BJ (cell line): Measurements from ENCODE around the gene DNAH7. TPM values are rescaled to one million over a fixed set of nuclear protein-coding genes. Genes with fewer than 3 reads are reported as not detected.

Source experiments
- CTCF ChIA-PET: fragments of 350-600 bp; formaldehyde crosslinking; extraction: SDS; loops from one replicate; lab custom pipeline; 2021; ENCODE audit warnings: antibody characterized with exemption, inconsistent platforms; lab: Yijun Ruan, JAX
- POLR2A ChIA-PET: fragments of 300-600 bp; sonication (Branson Sonifier 250); formaldehyde crosslinking; extraction: SDS; loops from one replicate; lab custom pipeline; 2021; ENCODE audit warnings: antibody characterized with exemption; lab: Charles Lee
- DNase-seq: peaks from one replicate; pipeline ENCODE4 v3.0.0-alpha.2; 2011; ENCODE audit warnings: low read depth
- H3K27me3 ChIP-seq: 2 replicates; pipeline ENCODE4 v1.6.0; 2011; ENCODE audit warnings: low read length; ENCODE audit not compliant: control insufficient read depth, insufficient read depth
- H3K36me3 ChIP-seq: 2 replicates; pipeline ENCODE4 v1.5.1; 2011; ENCODE audit warnings: low read length; ENCODE audit not compliant: control insufficient read depth, insufficient read depth
- H3K4me3 ChIP-seq: 2 replicates; pipeline ENCODE4 v1.5.1; 2011; ENCODE audit warnings: low read depth, mild to moderate bottlenecking, control low read depth, low read length
- CTCF ChIP-seq: IDR thresholded peaks from 2 replicates; pipeline ENCODE4 v1.5.1; 2011; ENCODE audit warnings: low read depth, mild to moderate bottlenecking, control low read depth, inconsistent platforms, low read length, moderate library complexity; ENCODE audit not compliant: insufficient read depth
- polyA plus RNA-seq: library from polyadenylated mRNA; depleted of rRNA; stranded (reverse); fragments of >200 nt; gene quantifications from 2 replicates; pipeline ENCODE4 v1.2.3, GENCODE V29; 2011

Gene DNAH7
- polyA plus RNA-seq, 1 experiment: 0.15 TPM

- Histone ChIP-seq H3K4me3 (no peak overlapping the region), H3K27me3 (no peaks in the 10 kb centered on the region), H3K36me3 (no peaks in the 10 kb centered on the region)
- no peak for DNase-seq
- ChIA-PET POLR2A (no interaction called here), CTCF (interaction anchor here (1.0 kb wide), 1 partner anchor 15 kb away, joined by 3 read pairs; no protein-coding TSS in a partner anchor)
- no peak for TF ChIP-seq CTCF
These were observed 82.9 kb downstream of the DNAH7 start for GRCh38 chr2:195985741-195986140.

- DNase-seq: no peak
- CTCF ChIA-PET: interaction anchor here (1.0 to 1.8 kb wide), 2 partner anchors 8 to 15 kb away, joined by 3 to 6 read pairs; no protein-coding TSS in a partner anchor
These were observed 83.5 kb downstream of the DNAH7 start for GRCh38 chr2:195984923-195985726.

GRCh38 chr2:195967336-195967735 is 101.3 kb downstream of the DNAH7 start:
- no peak for TF ChIP-seq CTCF
- H3K36me3 ChIP-seq: no peaks in the 10 kb centered on the region
- ChIA-PET POLR2A (no interaction called here), CTCF (interaction anchor here (0.6 kb wide), 1 partner anchor 48 kb away, joined by 3 read pairs; no protein-coding TSS in a partner anchor)
- no peaks in the 10 kb centered on the region; the same call in 1 of the 2 replicates for H3K27me3 ChIP-seq
- no peak for DNase-seq
- H3K4me3 ChIP-seq: no peak overlapping the region

More at GRCh38 chr2:195984923-195985726, 83.5 kb downstream of the DNAH7 start:
- no peak for TF ChIP-seq CTCF
- Histone ChIP-seq H3K4me3 (no peak overlapping the region), H3K36me3 (no peaks in the 10 kb centered on the region), H3K27me3 (no peaks in the 10 kb centered on the region)
- POLR2A ChIA-PET: no interaction called here

GRCh38 chr2:195961873-195962272 is 106.8 kb downstream of the DNAH7 start:
- ChIA-PET POLR2A (no interaction called here), CTCF (no interaction called here)
- Histone ChIP-seq H3K4me3 (no peak overlapping the region), H3K36me3 (no peaks in the 10 kb centered on the region), H3K27me3 (no peaks in the 10 kb centered on the region)
- no peak for TF ChIP-seq CTCF
- no peak for DNase-seq

GRCh38 chr2:195959341-195959740 is 109.3 kb downstream of the DNAH7 start:
- POLR2A ChIA-PET: no interaction called here
- H3K4me3 ChIP-seq: no peak overlapping the region
- H3K36me3 ChIP-seq: no peaks in the 10 kb centered on the region
- TF ChIP-seq CTCF: no peak
- CTCF ChIA-PET: no interaction called here
- H3K27me3 ChIP-seq: no peaks in the 10 kb centered on the region
- no peak for DNase-seq
